Neural cell (in vitro differentiated cells): ENCODE data around the gene SNRK. TPM values are rescaled to one million over a fixed set of nuclear protein-coding genes. Genes with fewer than 3 reads are reported as not detected.
"Not testable (repeated sequence)": the region's sequence is repeated elsewhere in the genome, so short reads cannot be mapped to it uniquely, and the experiment has no call there.

Experiments
- H2AFZ ChIP-seq: fragments of 200-600, 300-800 bp; sonication (generic), shearing (Covaris generic); 2 replicates; pipeline ENCODE4 v1.6.0; 2014; ENCODE audit warnings: low read depth, mild to moderate bottlenecking, antibody characterized with exemption, low read length, moderate library complexity
- H3F3A ChIP-seq: fragments of 200-600 bp; shearing (Covaris generic); 2 replicates; pipeline ENCODE4 v1.6.1; 2016; ENCODE audit warnings: mild to moderate bottlenecking, moderate library complexity, mixed read lengths, antibody characterized with exemption, low read length; ENCODE audit not compliant: insufficient read depth, poor library complexity, severe bottlenecking
- H3K27ac ChIP-seq: fragments of 200-600, 300-800 bp; sonication (generic), shearing (Covaris generic); 2 replicates; pipeline ENCODE4 v1.5.1; 2014; ENCODE audit warnings: mild to moderate bottlenecking, low read length, moderate library complexity
- H3K27me3 ChIP-seq: fragments of 300-800, 200-600 bp; sonication (generic), shearing (Covaris generic); 2 replicates; pipeline ENCODE4 v1.6.0; 2014; ENCODE audit warnings: mild to moderate bottlenecking, low read depth, low read length, moderate library complexity; ENCODE audit not compliant: insufficient read depth
- H3K36me3 ChIP-seq: fragments of 300-800, 200-600 bp; sonication (generic), shearing (Covaris generic); 2 replicates; pipeline ENCODE4 v1.5.1; 2014; ENCODE audit warnings: mild to moderate bottlenecking, antibody characterized with exemption, low read length, moderate library complexity; ENCODE audit not compliant: insufficient read depth
- H3K4me2 ChIP-seq: fragments of 300-800, 200-600 bp; sonication (generic), shearing (Covaris generic); 2 replicates; pipeline ENCODE4 v1.6.0; 2014; ENCODE audit warnings: mild to moderate bottlenecking, low read length
- H3K4me3 ChIP-seq: fragments of 300-800, 200-600 bp; sonication (generic), shearing (Covaris generic); 2 replicates; pipeline ENCODE4 v1.5.1; 2014; ENCODE audit warnings: mild to moderate bottlenecking, low read length, moderate library complexity
- H3K79me2 ChIP-seq: fragments of 200-600 bp; shearing (Covaris generic); replicated peaks from 2 replicates; pipeline ENCODE4 v1.6.0; 2014; ENCODE audit warnings: mild to moderate bottlenecking, low read length, moderate library complexity; ENCODE audit not compliant: insufficient read depth
- H3K9ac ChIP-seq: fragments of 300-800, 200-600 bp; sonication (generic), shearing (Covaris generic); 2 replicates; pipeline ENCODE4 v1.6.1; 2016; ENCODE audit warnings: mild to moderate bottlenecking, low read length, mixed read lengths
- H3K9me2 ChIP-seq: fragments of 200-600 bp; shearing (Covaris generic); 2 replicates; pipeline ENCODE4 v1.6.1; 2016; ENCODE audit warnings: mild to moderate bottlenecking, low read length, mixed read lengths; ENCODE audit not compliant: insufficient read depth
- H3K9me3 ChIP-seq: fragments of 200-600, 300-800 bp; sonication (generic), shearing (Covaris generic); 2 replicates; pipeline ENCODE4 v1.6.1; 2016; ENCODE audit warnings: mild to moderate bottlenecking, mixed run types, low read length, moderate library complexity, mixed read lengths
- H4K20me1 ChIP-seq: fragments of 200-600 bp; shearing (Covaris generic); 2 replicates; pipeline ENCODE4 v1.6.1; 2016; ENCODE audit warnings: mild to moderate bottlenecking, mixed run types; ENCODE audit not compliant: insufficient read depth
- CTCF ChIP-seq: fragments of 450-650 bp; IDR thresholded peaks from 2 replicates; pipeline ENCODE4 v1.5.1; 2014; ENCODE audit warnings: antibody characterized with exemption, mild to moderate bottlenecking, moderate library complexity; ENCODE audit not compliant: poor library complexity, severe bottlenecking
- EP300 ChIP-seq: fragments of 450-650 bp; conservative IDR thresholded peaks from 2 replicates; pipeline ENCODE4 v1.6.1; 2014; ENCODE audit warnings: antibody characterized with exemption, mild to moderate bottlenecking, moderate library complexity; ENCODE audit not compliant: poor library complexity, severe bottlenecking
- EZH2 ChIP-seq: fragments of 200-600, 300-800 bp; shearing (Covaris generic), sonication (generic); IDR thresholded peaks from 2 replicates; pipeline ENCODE4 v1.6.1; 2014; ENCODE audit warnings: antibody characterized with exemption, low read length, borderline replicate concordance, mild to moderate bottlenecking; ENCODE audit not compliant: insufficient read depth, poor library complexity, severe bottlenecking
- MXI1 ChIP-seq: fragments of 450-650 bp; conservative IDR thresholded peaks from 2 replicates; pipeline ENCODE4 v1.6.1; 2014; ENCODE audit warnings: antibody characterized with exemption, mild to moderate bottlenecking; ENCODE audit not compliant: poor library complexity, severe bottlenecking
- POLR2AphosphoS5 ChIP-seq: IDR thresholded peaks from 2 replicates; pipeline ENCODE4 v1.6.1; 2012
- RAD21 ChIP-seq: fragments of 450-650 bp; conservative IDR thresholded peaks from 2 replicates; pipeline ENCODE4 v1.6.1; 2014; ENCODE audit warnings: antibody characterized with exemption, mild to moderate bottlenecking, moderate library complexity
- REST ChIP-seq: IDR thresholded peaks from 2 replicates; pipeline ENCODE4 v1.6.1; 2012; ENCODE audit warnings: borderline replicate concordance
- SMC3 ChIP-seq: fragments of 450-650 bp; conservative IDR thresholded peaks from 2 replicates; pipeline ENCODE4 v1.6.1; 2014; ENCODE audit warnings: antibody characterized with exemption, mild to moderate bottlenecking, moderate library complexity; ENCODE audit not compliant: poor library complexity
- TAF1 ChIP-seq: IDR thresholded peaks from 2 replicates; pipeline ENCODE4 v1.6.1; 2012; ENCODE audit warnings: low read depth
- polyA plus RNA-seq: library from polyadenylated mRNA; depleted of rRNA; stranded (reverse); fragments of >200 nt; gene quantifications from 2 replicates; pipeline ENCODE4 v1.2.3, GENCODE V29; 2014

The SNRK gene
- polyA plus RNA-seq, 1 donor from 2014 or later, result 27.3 TPM

GRCh38 chr3:43353393-43353792, 67.1 kb downstream of the SNRK start:
- Histone ChIP-seq H3K36me3 (peaks cover 8% of the 10 kb centered on the region), H4K20me1 (no peaks in the 10 kb centered on the region), H3K9ac (no peak overlapping the region), H3K9me3 (peaks cover 3% of the 10 kb centered on the region), H2AFZ (no peak overlapping the region), H3K4me3 (no peak overlapping the region), H3F3A (no peaks in the 10 kb centered on the region), H3K4me2 (no peak overlapping the region), H3K9me2 (no peaks in the 10 kb centered on the region), H3K27me3 (no peaks in the 10 kb centered on the region), H3K27ac (no peak overlapping the region), H3K79me2 (no peaks in the 10 kb centered on the region)
- TF ChIP-seq EP300 (no peak), MXI1 (no peak), CTCF (no peak), EZH2 (no peak), RAD21 (no peak), TAF1 (no peak), POLR2AphosphoS5 (no peak), REST (no peak), SMC3 (no peak)

GRCh38 chr3:43353923-43354670, 67.8 kb downstream of the SNRK start:
- Histone ChIP-seq H3K36me3 (peaks cover 4% of the 10 kb centered on the region), H3F3A (no peaks in the 10 kb centered on the region), H3K9me3 (peaks cover 3% of the 10 kb centered on the region), H4K20me1 (no peaks in the 10 kb centered on the region), H2AFZ (no peak overlapping the region), H3K9me2 (no peaks in the 10 kb centered on the region), H3K27ac (no peak overlapping the region), H3K79me2 (no peaks in the 10 kb centered on the region), H3K27me3 (no peaks in the 10 kb centered on the region), H3K9ac (no peak overlapping the region), H3K4me2 (no peak overlapping the region), H3K4me3 (no peak overlapping the region)
- TF ChIP-seq EP300 (no peak), SMC3 (no peak), MXI1 (no peak), CTCF (no peak), POLR2AphosphoS5 (no peak), REST (no peak), TAF1 (no peak), EZH2 (no peak), RAD21 (no peak)

GRCh38 chr3:43356033-43356432, 69.7 kb downstream of the SNRK start:
- not testable (repeated sequence) for H4K20me1 ChIP-seq, H3K9me3 ChIP-seq, H3K27me3 ChIP-seq, H3K4me3 ChIP-seq, H3K27ac ChIP-seq, H3K36me3 ChIP-seq, H3F3A ChIP-seq, H3K9me2 ChIP-seq, H2AFZ ChIP-seq, H3K4me2 ChIP-seq, H3K9ac ChIP-seq, H3K79me2 ChIP-seq
